HepG2 (cell line): ENCODE data around the gene INPP5E.

ENCODE experiments used
- SETDB1 ChIP-seq: sonication (generic); formaldehyde crosslinking; IDR thresholded peaks from 2 replicates; pipeline ENCODE4 v1.5.1; 2020; ENCODE audit warnings: missing genetic modification reagents, mild to moderate bottlenecking, borderline replicate concordance
- SP5 ChIP-seq: IDR thresholded peaks from 2 replicates; pipeline ENCODE4 v1.6.1; 2016; ENCODE audit warnings: low read depth, borderline replicate concordance
- TSC22D2 ChIP-seq: sonication (generic); formaldehyde crosslinking; IDR thresholded peaks from 2 replicates; pipeline ENCODE4 v1.5.1; 2020; ENCODE audit warnings: missing genetic modification reagents, mild to moderate bottlenecking, borderline replicate concordance
- YY1 ChIP-seq: IDR thresholded peaks from 2 replicates; pipeline ENCODE4 v1.6.1; 2011; ENCODE audit warnings: low read length, low read depth, moderate library complexity, mild to moderate bottlenecking; ENCODE audit not compliant: insufficient read depth, insufficient replicate concordance

GRCh38 chr9:136391737-136392537 is 47.7 kb downstream of the INPP5E start:
- no peak for TF ChIP-seq TSC22D2 (CRISPR knock-in tag)
- TF ChIP-seq SETDB1 (CRISPR knock-in tag): no peak
- TF ChIP-seq SP5 (CRISPR knock-in tag): no peak
- no peak for TF ChIP-seq YY1
